K562 (cell line): Measurements from ENCODE around the gene LSR. TPM values are rescaled to one million over a fixed set of nuclear protein-coding genes. Genes with fewer than 3 reads are reported as not detected.

Experiments
- CEBPZ ChIP-seq: fragments of 150-350 bp; IDR thresholded peaks from 2 replicates; pipeline ENCODE4 v1.6.1; 2014; ENCODE audit warnings: low read depth, mild to moderate bottlenecking, low read length, borderline replicate concordance
- HDAC1 ChIP-seq, 2 experiments: fragments of 450-650 bp; IDR thresholded peaks; 2 replicates each; pipeline ENCODE4 v1.6.1; 2016 to 2017; ENCODE audit warnings: inconsistent platforms in 1 of 2, mild to moderate bottlenecking in 1 of 2, moderate library complexity in 1 of 2
- MAZ ChIP-seq, 2 experiments: fragments of 450-650 bp in 1 of 2; sonication (generic) in 1 of 2; formaldehyde crosslinking; IDR thresholded peaks in 1 of 2; conservative IDR thresholded peaks in 1 of 2; 2 replicates each; pipeline versions ENCODE4 v1.4.0 to v1.5.0; 2020; ENCODE audit warnings: mild to moderate bottlenecking in 1 of 2, missing genetic modification reagents in 1 of 2
- MGA ChIP-seq: fragments of 450-650 bp; IDR thresholded peaks from 2 replicates; pipeline ENCODE4 v1.6.1; 2016; ENCODE audit warnings: mild to moderate bottlenecking, moderate library complexity
- SMARCE1 ChIP-seq: fragments of 450-650 bp; IDR thresholded peaks from 2 replicates; pipeline ENCODE4 v1.7.1; 2016; ENCODE audit warnings: mild to moderate bottlenecking
- TOE1 ChIP-seq, 2 experiments: fragments of 450-650 bp in 1 of 2; sonication (generic) in 1 of 2; formaldehyde crosslinking in 1 of 2; IDR thresholded peaks; 2 replicates each; pipeline versions ENCODE4 v1.7.1 to v1.8.0; 2016 to 2022; ENCODE audit warnings: borderline replicate concordance in 2 of 2, mild to moderate bottlenecking in 2 of 2, antibody characterized with exemption in 1 of 2, inconsistent platforms in 1 of 2, low read depth in 1 of 2, missing genetic modification reagents in 1 of 2, moderate library complexity in 1 of 2
- ZNF354B ChIP-seq: fragments of 250-450 bp; sonication (Bioruptor Pico); IDR thresholded peaks from 2 replicates; pipeline ENCODE4 v1.4.0; 2020
- polyA plus RNA-seq, 8 experiments: library from polyadenylated mRNA; depleted of rRNA in 4 of 8; stranded (reverse) in 5 of 8; unstranded in 3 of 8; fragments of >200 nt; fragmentation: Nextera tagmentation in 2 of 8; fragmentation: Illumina TruSeq in 1 of 8; extraction: Ambion mirVana in 2 of 8; extraction: Trizol in 1 of 8; gene quantifications; 2 replicates each; pipeline versions ENCODE4 v1.2.1 to v1.2.3, GENCODE V29; 2011 to 2014; ENCODE audit warnings: inconsistent platforms in 1 of 8, missing spikeins in 1 of 8
- total RNA-seq, 7 experiments: library from RNA; depleted of rRNA in 6 of 7; stranded (reverse); fragments of >200 nt in 6 of 7; fragmentation: Illumina TruSeq in 2 of 7; extraction: Trizol in 2 of 7; gene quantifications; 2 replicates each; pipeline versions ENCODE4 v1.2.1 to v1.2.3, GENCODE V29; 2011 to 2021; ENCODE audit warnings: low replicate concordance in 1 of 7
- TF ChIP-seq, protein P1 (sequence below): fragments of 250-450 bp; sonication (Bioruptor Pico); IDR thresholded peaks from 2 replicates; pipeline ENCODE4 v1.8.0; 2022; ENCODE audit warnings: inconsistent platforms

The LSR gene
- total and polyA plus RNA-seq, 9 of the 15 experiments (the other 6 are each of a cell fraction or from before 2014, with no cell fraction given) = 0.44 to 87.9 (median 28.0) TPM

GRCh38 chr19:35306473-35307246 lies 57.9 kb downstream of the LSR start (continued):
- peak; percentile 74 for TF ChIP-seq MGA
- no peak for TF ChIP-seq ZNF354B (CRISPR knock-in tag)
- no peak for TF ChIP-seq MAZ (CRISPR knock-in tag; conservative IDR thresholded peaks at IDR 0.05 in 1 of 2, IDR thresholded peaks at IDR 0.05 in 1 of 2)
- TF ChIP-seq CEBPZ = no peak
- peak; percentile 44; the same call in 1 of the 2 replicates for TF ChIP-seq TOE1 (IDR thresholded peaks at IDR 0.05; ENCODE audit: borderline replicate concordance)
- no peak for TF ChIP-seq TOE1 (CRISPR knock-in tag; IDR thresholded peaks at IDR 0.05; ENCODE audit: borderline replicate concordance, low read depth)
- peak in 1 of 2 experiments; percentile 32; a peak in 1 of 4 replicates for TF ChIP-seq HDAC1 (IDR thresholded peaks at IDR 0.05)
- TF ChIP-seq, protein P1, sequence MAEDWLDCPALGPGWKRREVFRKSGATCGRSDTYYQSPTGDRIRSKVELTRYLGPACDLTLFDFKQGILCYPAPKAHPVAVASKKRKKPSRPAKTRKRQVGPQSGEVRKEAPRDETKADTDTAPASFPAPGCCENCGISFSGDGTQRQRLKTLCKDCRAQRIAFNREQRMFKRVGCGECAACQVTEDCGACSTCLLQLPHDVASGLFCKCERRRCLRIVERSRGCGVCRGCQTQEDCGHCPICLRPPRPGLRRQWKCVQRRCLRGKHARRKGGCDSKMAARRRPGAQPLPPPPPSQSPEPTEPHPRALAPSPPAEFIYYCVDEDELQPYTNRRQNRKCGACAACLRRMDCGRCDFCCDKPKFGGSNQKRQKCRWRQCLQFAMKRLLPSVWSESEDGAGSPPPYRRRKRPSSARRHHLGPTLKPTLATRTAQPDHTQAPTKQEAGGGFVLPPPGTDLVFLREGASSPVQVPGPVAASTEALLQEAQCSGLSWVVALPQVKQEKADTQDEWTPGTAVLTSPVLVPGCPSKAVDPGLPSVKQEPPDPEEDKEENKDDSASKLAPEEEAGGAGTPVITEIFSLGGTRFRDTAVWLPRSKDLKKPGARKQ (CRISPR knock-in tag) = 0 out of 2 replicates have a peak, but pooled peaks have one; percentile 57
- TF ChIP-seq SMARCE1 = no peak
